GM12878 (cell line): ENCODE results near the gene RHOBTB1. TPM values are rescaled to one million over a fixed set of nuclear protein-coding genes. Genes with fewer than 3 reads are reported as not detected.

Experiments
- ATAC-seq: fragments of 200-7000 bp; cut with Tn5 transposase; 3 replicates; pipeline ENCODE4 v1.9.1; 2020; ENCODE audit warnings: mild to moderate bottlenecking, moderate library complexity
- BruUV-seq: library from RNA; stranded (reverse); fragments of 400-500 nt; replicated peaks from 2 replicates; lab custom pipeline; 2021; lab: Mats Ljungman, UMichigan
- CTCF ChIA-PET: fragments of 300-600 bp; sonication (Branson Sonifier 250); formaldehyde crosslinking; extraction: SDS; loops from one replicate; lab custom pipeline; 2021; ENCODE audit warnings: inconsistent platforms; lab: Yijun Ruan, JAX
- POLR2A ChIA-PET: fragments of 350-600 bp; formaldehyde crosslinking; extraction: SDS; loops from one replicate; lab custom pipeline; 2021; ENCODE audit warnings: inconsistent platforms; lab: Charles Lee
- RAD21 ChIA-PET: fragments of 300-600 bp; sonication (Branson Sonifier 250); formaldehyde crosslinking; loops from one replicate; lab custom pipeline; 2023; ENCODE audit warnings: antibody characterized with exemption; ENCODE audit not compliant: unreplicated experiment; lab: Charles Lee
- SMC1A ChIA-PET: fragments of 300-600 bp; sonication (Branson Sonifier 250); formaldehyde crosslinking; loops from one replicate; lab custom pipeline; 2023; ENCODE audit not compliant: unreplicated experiment, uncharacterized antibody; lab: Charles Lee
- DNase-seq: peaks from one replicate; pipeline ENCODE4 v3.0.0-alpha.2; 2011; ENCODE audit warnings: low read depth, low spot score
- FAIRE-seq: peaks from 3 replicates; lab custom pipeline; 2011; peaks lifted over from hg19 to GRCh38; lab: Jason Lieb, UNC
- H2AFZ ChIP-seq: 2 replicates; pipeline ENCODE4 v1.6.0; 2011; ENCODE audit warnings: low read depth, low read length, control low read depth; ENCODE audit not compliant: control insufficient read depth
- H3K27ac ChIP-seq: 2 replicates; pipeline ENCODE4 v1.5.1; 2011; ENCODE audit warnings: control low read depth; ENCODE audit not compliant: control insufficient read depth, insufficient read depth
- H3K27me3 ChIP-seq, 2 experiments: replicated peaks in 1 of 2; 2 replicates each; pipeline versions ENCODE4 v1.6.0 to v1.6.1; 2011; ENCODE audit warnings: low read length in 1 of 2; ENCODE audit not compliant: control insufficient read depth in 2 of 2, insufficient read depth in 2 of 2
- H3K36me3 ChIP-seq, 2 experiments: 2 replicates each; pipeline ENCODE4 v1.5.1; 2011; ENCODE audit warnings: low read length in 1 of 2; ENCODE audit not compliant: control insufficient read depth in 2 of 2, insufficient read depth in 2 of 2
- H3K4me1 ChIP-seq: 2 replicates; pipeline ENCODE4 v1.6.1; 2011; ENCODE audit warnings: mild to moderate bottlenecking, low read length, moderate library complexity, mixed read lengths; ENCODE audit not compliant: control insufficient read depth, insufficient read depth
- H3K4me2 ChIP-seq: 2 replicates; pipeline ENCODE4 v1.6.0; 2011; ENCODE audit warnings: control low read depth; ENCODE audit not compliant: control insufficient read depth, insufficient read depth
- H3K4me3 ChIP-seq: fragments of 200-600 bp; sonication (generic); 2 replicates; pipeline ENCODE4 v1.5.1; 2016
- H3K79me2 ChIP-seq: 2 replicates; pipeline ENCODE4 v1.6.0; 2011; ENCODE audit warnings: low read length; ENCODE audit not compliant: control insufficient read depth, insufficient read depth
- H3K9ac ChIP-seq: 2 replicates; pipeline ENCODE4 v1.8.0; 2011; ENCODE audit warnings: low read length, control low read depth, mixed read lengths; ENCODE audit not compliant: control insufficient read depth, insufficient read depth
- H3K9me3 ChIP-seq: replicated peaks from 3 replicates; pipeline ENCODE4 v1.5.1; 2011; ENCODE audit warnings: mild to moderate bottlenecking, low read length; ENCODE audit not compliant: control insufficient read depth, insufficient read depth
- H4K20me1 ChIP-seq: 2 replicates; pipeline ENCODE4 v1.6.0; 2011; ENCODE audit not compliant: control insufficient read depth, insufficient read depth
- CTCF ChIP-seq, 3 experiments: IDR thresholded peaks in 2 of 3; conservative IDR thresholded peaks in 1 of 3; 2 replicates each; pipeline ENCODE4 v1.5.1; 2011; ENCODE audit warnings: low read depth in 3 of 3, low read length in 3 of 3, mild to moderate bottlenecking in 3 of 3, control low read depth in 2 of 3, moderate library complexity in 2 of 3, inconsistent platforms in 1 of 3, mixed read lengths in 1 of 3; ENCODE audit not compliant: control insufficient read depth in 2 of 3, insufficient read depth in 1 of 3; ENCODE audit errors: extremely low read depth in 1 of 3
- PAX8 ChIP-seq: fragments of 450-650 bp; IDR thresholded peaks from 2 replicates; pipeline ENCODE4 v1.6.1; 2017; ENCODE audit warnings: mild to moderate bottlenecking, moderate library complexity
- RAD21 ChIP-seq: IDR thresholded peaks from 2 replicates; pipeline ENCODE4 v1.6.1; 2011; ENCODE audit warnings: mild to moderate bottlenecking, low read depth, low read length, moderate library complexity; ENCODE audit not compliant: insufficient read depth
- SMC3 ChIP-seq: IDR thresholded peaks from 2 replicates; pipeline ENCODE4 v1.6.1; 2011; ENCODE audit warnings: low read length, improper control_type of control experiment, borderline replicate concordance
- YY1 ChIP-seq: IDR thresholded peaks from 2 replicates; pipeline ENCODE4 v1.6.1; 2011; ENCODE audit warnings: low read depth, mild to moderate bottlenecking, low read length
- WGBS: methylation state at CpG from one replicate; pipeline ENCODE4 v1.1.6; 2016; ENCODE audit warnings: low lambda C conversion rate; ENCODE audit not compliant: insufficient replicate concordance, insufficient coverage; ENCODE audit errors: missing lambda C conversion rate; 5-methylcytosine and 5-hydroxymethylcytosine counted together
- in situ Hi-C: fragments of 300-500 bp; cut with MboI; formaldehyde crosslinking; loops from 9 replicates; pipeline ENCODE4 v1.14.3; 2018; ENCODE audit warnings: mixed read lengths
- intact Hi-C: fragments of 100-400 bp; cut with micrococcal nuclease; formaldehyde crosslinking; loops from one replicate; pipeline ENCODE4 v1.14.2; 2022; ENCODE audit not compliant: unreplicated experiment
- polyA plus RNA-seq, 11 experiments: library from polyadenylated mRNA; depleted of rRNA in 4 of 11; unstranded in 6 of 11; stranded (reverse) in 5 of 11; fragments of >200 nt; fragmentation: Nextera tagmentation in 4 of 11; fragmentation: Illumina TruSeq in 1 of 11; extraction: Ambion mirVana in 4 of 11; extraction: Trizol in 1 of 11; gene quantifications; 1 replicate in 1 of 11; 2 replicates in 10 of 11; pipeline versions ENCODE4 v1.2.1 to v1.2.3, GENCODE V29; 2011 to 2016; ENCODE audit warnings: inconsistent platforms in 2 of 11, missing spikeins in 2 of 11, low read depth in 1 of 11
- total RNA-seq, 4 experiments: library from RNA; depleted of rRNA in 3 of 4; stranded (reverse); fragments of >200 nt in 3 of 4; fragmentation: Illumina TruSeq in 1 of 4; extraction: Trizol in 1 of 4; gene quantifications; 2 replicates each; pipeline versions ENCODE4 v1.2.1 to v1.2.3, GENCODE V29; 2013 to 2021

RHOBTB1 gene
- total and polyA plus RNA-seq, 10 of the 15 experiments (the other 5 are each of a cell fraction or from before 2014, with no cell fraction given), result not detected

- H3K9ac ChIP-seq, result no peak overlapping the region
- no peaks in the 10 kb centered on the region; the same call in 1 of the 2 replicates for H4K20me1 ChIP-seq
- H3K27me3 ChIP-seq, result no peaks in the 10 kb centered on the region; a peak in 1 of 4 replicates
- DNase-seq (no peak), FAIRE-seq (peak; percentile 90)
- intact Hi-C loops (loop anchor here (1.0 to 5.0 kb wide), 3 partner anchors 82 to 318 kb away; no protein-coding TSS in a partner anchor), in situ Hi-C loops (loop anchor here (5.0 kb wide), 1 partner anchor 147 kb away; no protein-coding TSS in a partner anchor)
- H3K4me2 ChIP-seq, result no peak overlapping the region
- no peaks in the 10 kb centered on the region for H3K79me2 ChIP-seq
- no peaks in the 10 kb centered on the region for H3K36me3 ChIP-seq
- no peaks in the 10 kb centered on the region for H3K9me3 ChIP-seq
- POLR2A ChIA-PET, result no interaction called here
- SMC1A ChIA-PET, result interaction anchor here (0.7 to 1.3 kb wide), 3 partner anchors 145 to 167 kb away, joined by 3 to 6 read pairs (median 6); no protein-coding TSS in a partner anchor
- no peak overlapping the region for H3K27ac ChIP-seq
- no TSS peak for BruUV-seq
- RAD21 ChIA-PET, result interaction anchor here (1.0 to 1.4 kb wide), 2 partner anchors 144 to 145 kb away, joined by 4 read pairs; no protein-coding TSS in a partner anchor
- 12% methylated on average over 5 of the region's 5 CpGs for WGBS
- TF ChIP-seq SMC3 (peak; percentile 68; the same call in 1 of the 2 replicates), RAD21 (peak; percentile 80), PAX8 (no peak), YY1 (0 out of 2 replicates have a peak, but pooled peaks have one; percentile 28), CTCF (IDR thresholded peaks at IDR 0.05 in 2 of 3, conservative IDR thresholded peaks at IDR 0.05 in 1 of 3; ENCODE audit: control insufficient read depth in 2 of 3, extremely low read depth in 1 of 3, insufficient read depth in 1 of 3, low read depth in 3 of 3, low read length in 3 of 3) (peak; percentile 62 to 85 (median 73))
- TF ChIP-seq, all 136 proteins: peak for 4
- no peak overlapping the region for H2AFZ ChIP-seq
- no peak overlapping the region for H3K4me3 ChIP-seq
- H3K4me1 ChIP-seq, result no peaks in the 10 kb centered on the region
- peak; percentile 73 for ATAC-seq
- CTCF ChIA-PET, result interaction anchor here (0.7 to 2.1 kb wide), 9 partner anchors 11 to 167 kb away, joined by 3 to 20 read pairs (median 4); no protein-coding TSS in a partner anchor
These were observed 20.6 kb upstream of the RHOBTB1 start for GRCh38 chr10:60964257-60965235.
